Endodermal cell (in vitro differentiated cells): ENCODE measurements around the gene MYBBP1A. TPM values are rescaled to one million over a fixed set of nuclear protein-coding genes. Genes with fewer than 3 reads are reported as not detected.

Source experiments
- DNase-seq: peaks from one replicate; pipeline ENCODE4 v3.0.0-alpha.2; 2017
- H3K27ac ChIP-seq: 2 replicates; pipeline ENCODE4 v1.5.1; 2013; ENCODE audit warnings: mild to moderate bottlenecking, low read depth, low read length, moderate library complexity
- H3K27me3 ChIP-seq: 2 replicates; pipeline ENCODE4 v1.6.1; 2013; ENCODE audit warnings: mild to moderate bottlenecking, low read length, moderate library complexity; ENCODE audit not compliant: insufficient read depth, control insufficient read depth, poor library complexity, severe bottlenecking
- H3K36me3 ChIP-seq: 2 replicates; pipeline ENCODE4 v1.7.0; 2013; ENCODE audit warnings: mild to moderate bottlenecking, low read length, moderate library complexity; ENCODE audit not compliant: control insufficient read depth, insufficient read depth
- H3K4me1 ChIP-seq: one replicate; pipeline ENCODE4 v1.7.0; 2013; ENCODE audit warnings: low read length; ENCODE audit not compliant: control insufficient read depth, insufficient read depth
- H3K4me3 ChIP-seq: 2 replicates; pipeline ENCODE4 v1.5.1; 2013; ENCODE audit warnings: mild to moderate bottlenecking, low read length, moderate library complexity
- H3K9ac ChIP-seq: 2 replicates; pipeline ENCODE4 v1.6.1; 2013; ENCODE audit warnings: mild to moderate bottlenecking, low read length, moderate library complexity; ENCODE audit not compliant: poor library complexity, severe bottlenecking; ENCODE audit errors: extremely low read depth
- H3K9me3 ChIP-seq: 2 replicates; pipeline ENCODE4 v1.6.1; 2013; ENCODE audit warnings: mild to moderate bottlenecking, low read length, moderate library complexity; ENCODE audit not compliant: control insufficient read depth
- H3K27ac Mint-ChIP-seq: 2 replicates; pipeline ENCODE4 v1.8.0; 2020; ENCODE audit warnings: mixed read lengths
- H3K27me3 Mint-ChIP-seq: 2 replicates; pipeline ENCODE4 v1.8.0; 2021; ENCODE audit warnings: mild to moderate bottlenecking, mixed read lengths; ENCODE audit not compliant: insufficient read depth
- H3K36me3 Mint-ChIP-seq: 2 replicates; pipeline ENCODE4 v1.8.0; 2020; ENCODE audit warnings: low read depth, mixed read lengths
- H3K4me1 Mint-ChIP-seq: 2 replicates; pipeline ENCODE4 v1.8.0; 2020; ENCODE audit warnings: mixed read lengths
- H3K4me3 Mint-ChIP-seq: 2 replicates; pipeline ENCODE4 v1.8.0; 2020; ENCODE audit warnings: mild to moderate bottlenecking, moderate library complexity, mixed read lengths
- H3K9me3 Mint-ChIP-seq: 2 replicates; pipeline ENCODE4 v1.8.0; 2020; ENCODE audit warnings: mild to moderate bottlenecking, mixed read lengths
- CTCF ChIP-seq: fragments of 200-600 bp; sonication (generic); conservative IDR thresholded peaks from 2 replicates; pipeline ENCODE4 v1.5.0; 2021; ENCODE audit warnings: antibody characterized with exemption, mild to moderate bottlenecking
- WGBS, 2 experiments: methylation state at CpG; one replicate each; pipeline versions ENCODE4 v1.1.5 to v1.1.7; 2013; ENCODE audit warnings: missing lambda C conversion rate in 2 of 2, mixed read lengths in 1 of 2; ENCODE audit not compliant: insufficient coverage in 1 of 2, insufficient read length in 1 of 2; 5-methylcytosine and 5-hydroxymethylcytosine counted together
- total RNA-seq, 2 donors: library from RNA; stranded (reverse); fragmentation: NEBNext Ultra II Directional in 1 of 2; extraction: Animal tissue kit (Norgen Biotek cat#: 25700) in 1 of 2; gene quantifications; 2 replicates in 1 of 2; 3 replicates in 1 of 2; pipeline ENCODE4 v1.2.1, GENCODE V29; 2021

The MYBBP1A gene
- total RNA-seq, 2 donors from 2014 or later, result 55.6 to 70.9 TPM

GRCh38 chr17:4587195-4587594 is 32.0 kb upstream of the MYBBP1A start:
- WGBS, 2 experiments, result 93 to 94% methylated on average over 3 to 7 of the region's 7 CpGs
- Histone ChIP-seq H3K9ac (no peak overlapping the region), H3K27me3 (peaks cover 50% of the 10 kb centered on the region), H3K4me1 (no peaks in the 10 kb centered on the region), H3K4me3 (no peak overlapping the region), H3K27ac (no peak overlapping the region), H3K9me3 (no peaks in the 10 kb centered on the region), H3K36me3 (no peaks in the 10 kb centered on the region)
- no peak for DNase-seq
- Mint-ChIP-seq H3K4me1 (peaks cover 5% of the 10 kb centered on the region), H3K36me3 (no peaks in the 10 kb centered on the region), H3K27ac (no peak overlapping the region), H3K27me3 (peaks cover 57% of the 10 kb centered on the region), H3K9me3 (no peaks in the 10 kb centered on the region), H3K4me3 (no peak overlapping the region)
- no peak for TF ChIP-seq CTCF

GRCh38 chr17:4586043-4586442 is 30.9 kb upstream of the MYBBP1A start:
- Histone ChIP-seq H3K4me1 (no peaks in the 10 kb centered on the region), H3K9me3 (no peaks in the 10 kb centered on the region), H3K36me3 (no peaks in the 10 kb centered on the region), H3K4me3 (no peak overlapping the region), H3K27me3 (peaks cover 50% of the 10 kb centered on the region), H3K9ac (no peak overlapping the region), H3K27ac (no peak overlapping the region)
- H3K9me3 Mint-ChIP-seq, result no peaks in the 10 kb centered on the region
- peaks cover 5% of the 10 kb centered on the region for H3K4me1 Mint-ChIP-seq
- DNase-seq, result no peak
- H3K36me3 Mint-ChIP-seq, result no peaks in the 10 kb centered on the region
- peaks cover 65% of the 10 kb centered on the region for H3K27me3 Mint-ChIP-seq
- no peak overlapping the region for H3K27ac Mint-ChIP-seq
- WGBS, 2 experiments, result 91 to 98% methylated on average over 7 to 9 of the region's 9 CpGs
- no peak overlapping the region for H3K4me3 Mint-ChIP-seq
- TF ChIP-seq CTCF, result no peak

GRCh38 chr17:4585638-4585994 is 30.4 kb upstream of the MYBBP1A start:
- Histone ChIP-seq H3K9ac (no peak overlapping the region), H3K27me3 (peaks cover 50% of the 10 kb centered on the region), H3K4me1 (no peaks in the 10 kb centered on the region), H3K36me3 (no peaks in the 10 kb centered on the region), H3K27ac (no peak overlapping the region), H3K9me3 (no peaks in the 10 kb centered on the region), H3K4me3 (no peak overlapping the region)
- Mint-ChIP-seq H3K4me3 (peak overlapping the region; percentile 50), H3K27ac (no peak overlapping the region), H3K27me3 (peaks cover 65% of the 10 kb centered on the region), H3K9me3 (no peaks in the 10 kb centered on the region), H3K36me3 (no peaks in the 10 kb centered on the region), H3K4me1 (peaks cover 5% of the 10 kb centered on the region)
- WGBS, 2 experiments, result 82% methylated on average over 7 of the region's 7 CpGs; no CpG with 5 or more reads in 1 of the 2 experiments
- peak; percentile 51 for DNase-seq
- no peak for TF ChIP-seq CTCF
